ENCODE measurements around the gene NR6A1.

NR6A1 gene

GRCh38 chr9:124664143-124664542, 107.0 kb downstream of the NR6A1 start:
- H2BK120ac ChIP-seq (ENCODE audit: low read depth, low read length): no peak overlapping the region
- H3K18ac ChIP-seq (ENCODE audit: low read length): no peak overlapping the region
- H3K4me3 ChIP-seq (ENCODE audit: low read length in 2 of 2): no peak overlapping the region
- no peak overlapping the region for H2AK5ac ChIP-seq (ENCODE audit: low read depth, low read length)
- WGBS, 2 donors (ENCODE audit: extremely low coverage in 2 of 2, insufficient read length in 2 of 2, insufficient replicate concordance in 1 of 2): no CpG with 5 or more reads among the region's 2 CpGs
- H2BK15ac ChIP-seq (ENCODE audit: low read length): no peak overlapping the region
- no peak overlapping the region for H4K8ac ChIP-seq (ENCODE audit: low read depth, low read length)
- no peak overlapping the region for H3K23ac ChIP-seq (ENCODE audit: low read depth, low read length, poor library complexity)
- peaks cover 3 to 16% of the 10 kb centered on the region in 2 donors for H3K4me1 ChIP-seq (ENCODE audit: control insufficient read depth in 2 of 2, insufficient read depth in 1 of 2, low read depth in 1 of 2, low read length in 2 of 2)
- H2BK5ac ChIP-seq (ENCODE audit: low read length): no peak overlapping the region
- no peak overlapping the region for H2BK12ac ChIP-seq (ENCODE audit: low read length)
- H3K9me3 ChIP-seq (replicated peaks in 1 of 2; ENCODE audit: control insufficient read depth in 2 of 2, insufficient read depth in 1 of 2, low read depth in 1 of 2, low read length in 2 of 2): peaks cover 0 to 6% of the 10 kb centered on the region in 2 donors
- H3K27ac ChIP-seq (replicated peaks; ENCODE audit: low read length): no peak overlapping the region
- peaks cover 0 to 80% of the 10 kb centered on the region in 2 donors for H3K36me3 ChIP-seq (replicated peaks in 1 of 2; ENCODE audit: control insufficient read depth in 2 of 2, insufficient read depth in 2 of 2, low read length in 2 of 2)
- no peak overlapping the region for H2AFZ ChIP-seq (ENCODE audit: low read length)
- H4K91ac ChIP-seq (ENCODE audit: low read depth, low read length, poor library complexity): no peak overlapping the region
- no peak overlapping the region for H3K4ac ChIP-seq (ENCODE audit: low read length)
- no peak for DNase-seq (ENCODE audit: low spot score)
- no peak overlapping the region for H3K14ac ChIP-seq (ENCODE audit: low read length)
- H3K9ac ChIP-seq (ENCODE audit: low read depth, low read length, poor library complexity): no peak overlapping the region
- no peak overlapping the region for H3K4me2 ChIP-seq (ENCODE audit: insufficient read depth, low read length, poor library complexity, severe bottlenecking)
- H3K27me3 ChIP-seq (ENCODE audit: control insufficient read depth in 3 of 3, insufficient read depth in 3 of 3, low read depth in 1 of 3, low read length in 3 of 3): no peaks in the 10 kb centered on the region
- no peaks in the 10 kb centered on the region for H3K79me1 ChIP-seq (ENCODE audit: low read depth, low read length)

GRCh38 chr9:124663046-124663961, 107.8 kb downstream of the NR6A1 start:
- Histone ChIP-seq H3K27me3 (ENCODE audit: control insufficient read depth in 3 of 3, insufficient read depth in 3 of 3, low read depth in 1 of 3, low read length in 3 of 3) (no peaks in the 10 kb centered on the region), H3K4me1 (ENCODE audit: control insufficient read depth in 2 of 2, insufficient read depth in 1 of 2, low read depth in 1 of 2, low read length in 2 of 2) (peaks cover 6 to 16% of the 10 kb centered on the region in 2 donors), H3K14ac (ENCODE audit: low read length) (no peak overlapping the region), H2AFZ (ENCODE audit: low read length) (no peak overlapping the region), H2BK12ac (ENCODE audit: low read length) (no peak overlapping the region), H3K9ac (ENCODE audit: low read depth, low read length, poor library complexity) (no peak overlapping the region), H2BK120ac (ENCODE audit: low read depth, low read length) (no peak overlapping the region), H4K8ac (ENCODE audit: low read depth, low read length) (no peak overlapping the region), H4K91ac (ENCODE audit: low read depth, low read length, poor library complexity) (no peak overlapping the region), H3K27ac (replicated peaks; ENCODE audit: low read length) (no peak overlapping the region), H3K79me1 (ENCODE audit: low read depth, low read length) (no peaks in the 10 kb centered on the region), H3K4me3 (ENCODE audit: low read length in 2 of 2) (no peak overlapping the region), H3K4me2 (ENCODE audit: insufficient read depth, low read length, poor library complexity, severe bottlenecking) (no peak overlapping the region), H2AK5ac (ENCODE audit: low read depth, low read length) (no peak overlapping the region), H2BK15ac (ENCODE audit: low read length) (no peak overlapping the region), H3K23ac (ENCODE audit: low read depth, low read length, poor library complexity) (no peak overlapping the region), H3K18ac (ENCODE audit: low read length) (no peak overlapping the region), H2BK5ac (ENCODE audit: low read length) (no peak overlapping the region), H3K36me3 (replicated peaks in 1 of 2; ENCODE audit: control insufficient read depth in 2 of 2, insufficient read depth in 2 of 2, low read length in 2 of 2) (peaks cover 0 to 71% of the 10 kb centered on the region in 2 donors), H3K4ac (ENCODE audit: low read length) (no peak overlapping the region), H3K9me3 (replicated peaks in 1 of 2; ENCODE audit: control insufficient read depth in 2 of 2, insufficient read depth in 1 of 2, low read depth in 1 of 2, low read length in 2 of 2) (peaks cover 0 to 6% of the 10 kb centered on the region in 2 donors)
- DNase-seq (ENCODE audit: low spot score): no peak
- no CpG with 5 or more reads among the region's 6 CpGs for WGBS, 2 donors (ENCODE audit: extremely low coverage in 2 of 2, insufficient read length in 2 of 2, insufficient replicate concordance in 1 of 2)

- no peak overlapping the region for H4K8ac ChIP-seq (ENCODE audit: low read depth, low read length)
- H2AFZ ChIP-seq (ENCODE audit: low read length): no peak overlapping the region
- no peak overlapping the region for H3K18ac ChIP-seq (ENCODE audit: low read length)
- WGBS, 2 donors (ENCODE audit: extremely low coverage in 2 of 2, insufficient read length in 2 of 2, insufficient replicate concordance in 1 of 2): no CpG with 5 or more reads among the region's 2 CpGs
- DNase-seq (ENCODE audit: low spot score): no peak
- no peaks in the 10 kb centered on the region for H3K79me1 ChIP-seq (ENCODE audit: low read depth, low read length)
- H2BK12ac ChIP-seq (ENCODE audit: low read length): no peak overlapping the region
- no peak overlapping the region for H2BK15ac ChIP-seq (ENCODE audit: low read length)
- no peak overlapping the region for H2BK5ac ChIP-seq (ENCODE audit: low read length)
- no peak overlapping the region for H3K27ac ChIP-seq (replicated peaks; ENCODE audit: low read length)
- no peak overlapping the region for H3K4ac ChIP-seq (ENCODE audit: low read length)
- H3K23ac ChIP-seq (ENCODE audit: low read depth, low read length, poor library complexity): no peak overlapping the region
- peaks cover 0 to 6% of the 10 kb centered on the region in 2 donors for H3K9me3 ChIP-seq (replicated peaks in 1 of 2; ENCODE audit: control insufficient read depth in 2 of 2, insufficient read depth in 1 of 2, low read depth in 1 of 2, low read length in 2 of 2)
- peaks cover 0 to 64% of the 10 kb centered on the region in 2 donors for H3K36me3 ChIP-seq (replicated peaks in 1 of 2; ENCODE audit: control insufficient read depth in 2 of 2, insufficient read depth in 2 of 2, low read length in 2 of 2)
- peaks cover 8 to 17% of the 10 kb centered on the region in 2 donors for H3K4me1 ChIP-seq (ENCODE audit: control insufficient read depth in 2 of 2, insufficient read depth in 1 of 2, low read depth in 1 of 2, low read length in 2 of 2)
- H3K4me3 ChIP-seq (ENCODE audit: low read length in 2 of 2): no peak overlapping the region
- H3K9ac ChIP-seq (ENCODE audit: low read depth, low read length, poor library complexity): no peak overlapping the region
- H3K27me3 ChIP-seq (ENCODE audit: control insufficient read depth in 3 of 3, insufficient read depth in 3 of 3, low read depth in 1 of 3, low read length in 3 of 3): no peaks in the 10 kb centered on the region
- H2AK5ac ChIP-seq (ENCODE audit: low read depth, low read length): no peak overlapping the region
- H3K14ac ChIP-seq (ENCODE audit: low read length): no peak overlapping the region
- no peak overlapping the region for H3K4me2 ChIP-seq (ENCODE audit: insufficient read depth, low read length, poor library complexity, severe bottlenecking)
- H4K91ac ChIP-seq (ENCODE audit: low read depth, low read length, poor library complexity): no peak overlapping the region
- H2BK120ac ChIP-seq (ENCODE audit: low read depth, low read length): no peak overlapping the region
These were observed 108.5 kb downstream of the NR6A1 start for GRCh38 chr9:124662561-124662960.

GRCh38 chr9:124661271-124661670, 109.8 kb downstream of the NR6A1 start:
- Histone ChIP-seq H3K4me2 (ENCODE audit: insufficient read depth, low read length, poor library complexity, severe bottlenecking) (no peak overlapping the region), H2BK5ac (ENCODE audit: low read length) (no peak overlapping the region), H3K4me1 (ENCODE audit: control insufficient read depth in 2 of 2, insufficient read depth in 1 of 2, low read depth in 1 of 2, low read length in 2 of 2) (peaks cover 10 to 23% of the 10 kb centered on the region in 2 donors), H3K9me3 (replicated peaks in 1 of 2; ENCODE audit: control insufficient read depth in 2 of 2, insufficient read depth in 1 of 2, low read depth in 1 of 2, low read length in 2 of 2) (peaks cover 0 to 6% of the 10 kb centered on the region in 2 donors), H4K91ac (ENCODE audit: low read depth, low read length, poor library complexity) (no peak overlapping the region), H3K79me1 (ENCODE audit: low read depth, low read length) (no peaks in the 10 kb centered on the region), H2AK5ac (ENCODE audit: low read depth, low read length) (no peak overlapping the region), H3K36me3 (replicated peaks in 1 of 2; ENCODE audit: control insufficient read depth in 2 of 2, insufficient read depth in 2 of 2, low read length in 2 of 2) (peaks cover 0 to 51% of the 10 kb centered on the region in 2 donors), H2AFZ (ENCODE audit: low read length) (no peak overlapping the region), H4K8ac (ENCODE audit: low read depth, low read length) (no peak overlapping the region), H3K14ac (ENCODE audit: low read length) (no peak overlapping the region), H3K27me3 (ENCODE audit: control insufficient read depth in 3 of 3, insufficient read depth in 3 of 3, low read depth in 1 of 3, low read length in 3 of 3) (no peaks in the 10 kb centered on the region), H3K4ac (ENCODE audit: low read length) (no peak overlapping the region), H3K9ac (ENCODE audit: low read depth, low read length, poor library complexity) (no peak overlapping the region), H3K27ac (replicated peaks; ENCODE audit: low read length) (no peak overlapping the region), H3K18ac (ENCODE audit: low read length) (no peak overlapping the region), H3K4me3 (ENCODE audit: low read length in 2 of 2) (peak overlapping the region in 1 of 2 donors; percentile 58), H2BK12ac (ENCODE audit: low read length) (no peak overlapping the region), H3K23ac (ENCODE audit: low read depth, low read length, poor library complexity) (no peak overlapping the region), H2BK15ac (ENCODE audit: low read length) (no peak overlapping the region), H2BK120ac (ENCODE audit: low read depth, low read length) (no peak overlapping the region)
- WGBS, 2 donors (ENCODE audit: extremely low coverage in 2 of 2, insufficient read length in 2 of 2, insufficient replicate concordance in 1 of 2): no CpG with 5 or more reads among the region's 4 CpGs
- DNase-seq (ENCODE audit: low spot score): no peak

Measured in neuronal stem cell (in vitro differentiated cells).